GM23248 (cell line): ENCODE data around the gene ACACA.

Experiments
- EZH2 ChIP-seq: fragments of 200-600 bp; sonication (generic); IDR thresholded peaks from 2 replicates; pipeline ENCODE4 v1.6.1; 2018; ENCODE audit warnings: antibody characterized with exemption, mild to moderate bottlenecking; ENCODE audit not compliant: insufficient read depth, poor library complexity, severe bottlenecking
- EZH2phosphoT487 ChIP-seq: fragments of 200-600 bp; sonication (generic); IDR thresholded peaks from 2 replicates; pipeline ENCODE4 v1.6.1; 2018; ENCODE audit warnings: antibody characterized with exemption, moderate library complexity, mild to moderate bottlenecking, low read depth; ENCODE audit not compliant: insufficient read depth

DNA sequence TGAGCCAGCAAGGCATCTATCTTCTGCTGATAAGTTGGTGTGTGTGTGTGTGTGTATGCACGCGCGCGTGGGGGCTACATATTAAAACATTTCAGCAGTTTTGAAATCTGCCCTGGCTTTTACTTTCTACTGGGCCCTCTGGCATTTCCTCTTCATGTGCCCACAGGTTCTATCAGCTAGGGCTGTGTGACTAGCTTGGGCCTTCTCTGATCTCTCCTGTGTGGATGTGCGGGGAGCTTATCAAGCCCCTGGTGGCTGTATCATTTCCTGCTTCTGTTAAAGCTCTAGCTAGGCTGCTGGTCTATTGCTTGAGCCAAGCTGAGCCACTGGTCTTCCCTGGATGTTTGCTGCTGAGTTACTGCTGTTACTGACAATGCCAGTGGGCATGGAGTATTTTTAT lies 325.3 kb downstream of the ACACA start:
- TF ChIP-seq EZH2 (no peak), EZH2phosphoT487 (no peak)
